H1 (cell line): ENCODE results near the gene MACROD2. TPM values are rescaled to one million over a fixed set of nuclear protein-coding genes. Genes with fewer than 3 reads are reported as not detected.

ENCODE experiments used
- CTCF ChIA-PET: fragments of 300-600 bp; sonication (Branson Sonifier 250); formaldehyde crosslinking; loops from one replicate; lab custom pipeline; 2021; ENCODE audit not compliant: partially characterized antibody; lab: Charles Lee
- POLR2A ChIA-PET: fragments of 300-600 bp; sonication (Branson Sonifier 250); formaldehyde crosslinking; loops from one replicate; lab custom pipeline; 2021; ENCODE audit warnings: inconsistent platforms; ENCODE audit not compliant: partially characterized antibody; lab: Charles Lee
- DNase-seq, 2 experiments: peaks; one replicate each; pipeline versions ENCODE4 v3.0.0 to v3.0.0-alpha.2; 2010 to 2022; ENCODE audit warnings: low spot score in 2 of 2, low read depth in 1 of 2, mixed read lengths in 1 of 2
- FAIRE-seq: peaks from 2 replicates; lab custom pipeline; 2011; peaks lifted over from hg19 to GRCh38; lab: Jason Lieb, UNC
- H2AFZ ChIP-seq: 2 replicates; pipeline ENCODE4 v1.8.1; 2012; ENCODE audit warnings: low read length, inconsistent platforms
- H2AK5ac ChIP-seq: 2 replicates; pipeline ENCODE4 v1.6.1; 2013; ENCODE audit warnings: low read depth, low read length
- H2BK120ac ChIP-seq: replicated peaks from 2 replicates; pipeline ENCODE3; 2013; ENCODE audit warnings: low read depth, low read length, inconsistent platforms
- H2BK12ac ChIP-seq: 2 replicates; pipeline ENCODE4 v1.6.1; 2013; ENCODE audit warnings: low read depth, low read length
- H2BK15ac ChIP-seq: 2 replicates; pipeline ENCODE4 v1.6.1; 2013; ENCODE audit warnings: low read length
- H2BK20ac ChIP-seq: 2 replicates; pipeline ENCODE4 v1.6.1; 2013; ENCODE audit warnings: low read length
- H2BK5ac ChIP-seq: 2 replicates; pipeline ENCODE4 v1.6.1; 2013; ENCODE audit warnings: low read depth, low read length
- H3K14ac ChIP-seq: 2 replicates; pipeline ENCODE4 v1.6.1; 2013; ENCODE audit warnings: inconsistent platforms; ENCODE audit not compliant: insufficient read length
- H3K18ac ChIP-seq: 2 replicates; pipeline ENCODE4 v1.6.1; 2013; ENCODE audit warnings: low read length; ENCODE audit errors: extremely low read depth
- H3K23ac ChIP-seq: 2 replicates; pipeline ENCODE4 v1.6.1; 2013; ENCODE audit warnings: inconsistent platforms; ENCODE audit not compliant: insufficient read length
- H3K23me2 ChIP-seq: 2 replicates; pipeline ENCODE4 v1.6.1; 2013; ENCODE audit warnings: low read depth, low read length
- H3K27ac ChIP-seq: 2 replicates; pipeline ENCODE4 v1.6.1; 2011; ENCODE audit warnings: low read depth, low read length, inconsistent platforms
- H3K27me3 ChIP-seq, 4 experiments: replicated peaks in 1 of 4; 1 replicate in 1 of 4; 2 replicates in 3 of 4; pipeline versions ENCODE4 v1.6.1 to v1.8.1; 2011 to 2013; ENCODE audit warnings: low read length in 3 of 4, mild to moderate bottlenecking in 3 of 4, inconsistent platforms in 2 of 4, mixed read lengths in 2 of 4, moderate library complexity in 1 of 4; ENCODE audit not compliant: control insufficient read depth in 3 of 4, insufficient read depth in 3 of 4; ENCODE audit errors: extremely low read depth in 1 of 4
- H3K36me3 ChIP-seq, 4 experiments: 2 replicates each; pipeline versions ENCODE4 v1.6.1 to v1.8.1; 2011 to 2013; ENCODE audit warnings: mild to moderate bottlenecking in 4 of 4, low read length in 3 of 4, moderate library complexity in 2 of 4, control low read depth in 1 of 4, inconsistent platforms in 1 of 4; ENCODE audit not compliant: insufficient read depth in 4 of 4, control insufficient read depth in 2 of 4
- H3K4ac ChIP-seq: replicated peaks from 2 replicates; pipeline ENCODE3; 2013; ENCODE audit warnings: low read length, low read depth, mixed read lengths, inconsistent platforms; ENCODE audit not compliant: insufficient read length
- H3K4me1 ChIP-seq, 4 experiments: replicated peaks in 1 of 4; 1 replicate in 1 of 4; 2 replicates in 3 of 4; pipeline versions ENCODE4 v1.6.1 to v1.8.1; 2011 to 2013; ENCODE audit warnings: low read length in 3 of 4, inconsistent platforms in 2 of 4, mixed read lengths in 1 of 4; ENCODE audit not compliant: insufficient read depth in 4 of 4, control insufficient read depth in 3 of 4
- H3K4me2 ChIP-seq, 2 experiments: 2 replicates each; pipeline versions ENCODE4 v1.6.1 to v1.8.1; 2011 to 2013; ENCODE audit warnings: low read depth in 2 of 2, low read length in 2 of 2, control low read depth in 1 of 2, inconsistent platforms in 1 of 2, mild to moderate bottlenecking in 1 of 2; ENCODE audit not compliant: insufficient read depth in 1 of 2
- H3K4me3 ChIP-seq, 4 experiments: fragments of 200-600, 300-600 bp in 1 of 4; sonication (generic), shearing (Covaris generic), sonication (Bioruptor Twin) in 1 of 4; 2 replicates each; pipeline versions ENCODE4 v1.5.1 to v1.8.1; 2011 to 2016; ENCODE audit warnings: low read length in 4 of 4, low read depth in 3 of 4, control low read depth in 2 of 4, inconsistent platforms in 2 of 4, mild to moderate bottlenecking in 2 of 4, mixed read lengths in 1 of 4, moderate library complexity in 1 of 4; ENCODE audit not compliant: insufficient read depth in 2 of 4; ENCODE audit errors: extremely low read depth in 1 of 4
- H3K56ac ChIP-seq: replicated peaks from 2 replicates; pipeline ENCODE3; 2013; ENCODE audit warnings: low read depth, mild to moderate bottlenecking, mixed read lengths, low read length, inconsistent platforms; ENCODE audit not compliant: insufficient read length
- H3K79me1 ChIP-seq: 2 replicates; pipeline ENCODE4 v1.6.1; 2013; ENCODE audit warnings: low read depth, low read length, control low read depth
- H3K79me2 ChIP-seq, 2 experiments: 2 replicates each; pipeline versions ENCODE4 v1.6.1 to v1.8.1; 2012 to 2013; ENCODE audit warnings: low read length in 2 of 2, mild to moderate bottlenecking in 2 of 2, inconsistent platforms in 1 of 2; ENCODE audit not compliant: insufficient read depth in 2 of 2, control insufficient read depth in 1 of 2
- H3K9ac ChIP-seq, 4 experiments: replicated peaks in 1 of 4; 1 replicate in 1 of 4; 2 replicates in 3 of 4; pipeline versions ENCODE4 v1.6.1 to v1.8.1; 2011 to 2013; ENCODE audit warnings: low read depth in 3 of 4, low read length in 3 of 4, control low read depth in 2 of 4, mild to moderate bottlenecking in 2 of 4, moderate library complexity in 2 of 4, inconsistent platforms in 1 of 4; ENCODE audit errors: extremely low read depth in 1 of 4
- H3K9me3 ChIP-seq, 2 experiments: 2 replicates each; pipeline versions ENCODE4 v1.6.1 to v1.8.1; 2012 to 2013; ENCODE audit warnings: mild to moderate bottlenecking in 2 of 2, moderate library complexity in 2 of 2, control low read depth in 1 of 2, inconsistent platforms in 1 of 2, low read depth in 1 of 2, low read length in 1 of 2, mixed read lengths in 1 of 2; ENCODE audit not compliant: insufficient read depth in 2 of 2
- H4K20me1 ChIP-seq, 2 experiments: replicated peaks in 1 of 2; 2 replicates each; pipeline versions ENCODE3 to v1.8.1; 2011 to 2013; ENCODE audit warnings: inconsistent platforms in 2 of 2, low read length in 2 of 2, mild to moderate bottlenecking in 1 of 2; ENCODE audit not compliant: insufficient read depth in 2 of 2, control insufficient read depth in 1 of 2
- H4K5ac ChIP-seq: 2 replicates; pipeline ENCODE4 v1.6.1; 2013; ENCODE audit warnings: low read length, low read depth, mixed read lengths, inconsistent platforms; ENCODE audit not compliant: insufficient read length
- H4K8ac ChIP-seq: 2 replicates; pipeline ENCODE4 v1.8.0; 2013; ENCODE audit warnings: mild to moderate bottlenecking, moderate library complexity, low read length, inconsistent platforms; ENCODE audit not compliant: insufficient read depth; ENCODE audit errors: extremely low read depth
- H4K91ac ChIP-seq: replicated peaks from 2 replicates; pipeline ENCODE3; 2013; ENCODE audit warnings: low read length, mixed read lengths, inconsistent platforms; ENCODE audit not compliant: insufficient read length
- CEBPB ChIP-seq: IDR thresholded peaks from 2 replicates; pipeline ENCODE4 v1.6.1; 2012; ENCODE audit warnings: low read depth, low read length
- CREB1 ChIP-seq: IDR thresholded peaks from 2 replicates; pipeline ENCODE4 v1.6.1; 2012; ENCODE audit warnings: inconsistent platforms
- POLR2A ChIP-seq, 2 experiments: IDR thresholded peaks; 1 replicate in 1 of 2; 2 replicates in 1 of 2; pipeline ENCODE4 v1.6.1; 2011; ENCODE audit warnings: low read depth in 2 of 2, low read length in 2 of 2, mild to moderate bottlenecking in 2 of 2; ENCODE audit errors: control extremely low read depth in 1 of 2
- RAD21 ChIP-seq, 2 experiments: IDR thresholded peaks in 1 of 2; conservative IDR thresholded peaks in 1 of 2; 2 replicates each; pipeline ENCODE4 v1.6.1; 2011; ENCODE audit warnings: low read depth in 2 of 2, low read length in 2 of 2, improper control_type of control experiment in 1 of 2, inconsistent platforms in 1 of 2, mild to moderate bottlenecking in 1 of 2, moderate library complexity in 1 of 2
- RXRA ChIP-seq: IDR thresholded peaks from 2 replicates; pipeline ENCODE4 v1.6.1; 2011; ENCODE audit warnings: low read depth, mild to moderate bottlenecking, low read length, moderate library complexity; ENCODE audit not compliant: insufficient read depth
- SIN3A ChIP-seq, 2 experiments: IDR thresholded peaks in 1 of 2; conservative IDR thresholded peaks in 1 of 2; 2 replicates each; pipeline ENCODE4 v1.6.1; 2011 to 2012; ENCODE audit warnings: low read length in 2 of 2, improper control_type of control experiment in 1 of 2, low read depth in 1 of 2, mild to moderate bottlenecking in 1 of 2
- SIX5 ChIP-seq: IDR thresholded peaks from 2 replicates; pipeline ENCODE4 v1.6.1; 2011; ENCODE audit warnings: mild to moderate bottlenecking, low read depth, low read length
- SUZ12 ChIP-seq: fragments of 200-600 bp; sonication (generic); IDR thresholded peaks from 2 replicates; pipeline ENCODE4 v1.6.1; 2012; ENCODE audit warnings: mild to moderate bottlenecking, inconsistent platforms, low read length, moderate library complexity, mixed read lengths
- polyA plus RNA-seq, 7 experiments: library from polyadenylated mRNA; depleted of rRNA in 3 of 7; stranded (reverse) in 5 of 7; unstranded in 2 of 7; fragments of >200 nt in 5 of 7; fragments of 200-250 nt in 2 of 7; gene quantifications; 1 replicate in 5 of 7; 2 replicates in 1 of 7; 4 replicates in 1 of 7; pipeline versions ENCODE4 v1.2.1 to v1.2.3, GENCODE V29; 2011 to 2013; ENCODE audit warnings: missing spikeins in 2 of 7, mixed read lengths in 2 of 7
- total RNA-seq: library from RNA; stranded (reverse); fragmentation: NEBNext Ultra II Directional; extraction: Animal tissue kit (Norgen Biotek cat#: 25700); gene quantifications from 2 replicates; pipeline ENCODE4 v1.2.1, GENCODE V29; 2021
- TF ChIP-seq, protein P1 (sequence below): IDR thresholded peaks from 2 replicates; pipeline ENCODE4 v1.6.1; 2012; ENCODE audit warnings: inconsistent platforms

MACROD2 gene
- total and polyA plus RNA-seq, 2 of the 8 experiments (the other 6 are each of a cell fraction or from before 2014, with no cell fraction given), result 0.70 to 3.9 TPM

DNA sequence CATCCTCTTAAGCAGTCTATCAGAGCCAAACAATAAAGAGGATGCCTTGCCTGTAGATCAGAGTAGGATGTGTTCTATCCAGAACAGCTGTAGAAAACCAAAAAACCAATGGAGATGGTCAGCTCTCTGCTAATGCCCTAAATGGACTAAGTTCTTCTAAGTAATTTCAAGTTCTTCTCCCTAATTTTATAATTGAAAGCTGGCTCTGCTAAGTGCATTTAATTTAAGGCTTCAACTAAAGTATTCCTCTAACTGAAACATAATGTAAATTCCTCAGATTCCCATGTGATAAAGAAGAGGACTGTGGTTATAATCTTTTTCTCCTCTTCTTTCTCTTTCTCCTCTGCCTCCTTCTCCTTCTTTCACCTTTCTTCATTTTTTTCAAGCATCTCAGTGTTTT lies 1868.4 kb downstream of the MACROD2 start:
- no peaks in the 10 kb centered on the region for H3K79me2 ChIP-seq
- CTCF ChIA-PET, result interaction anchor here (1.1 kb wide), 1 partner anchor 372 kb away, joined by 3 read pairs; no protein-coding TSS in a partner anchor
- H3K27ac ChIP-seq, result no peak overlapping the region

More for the DNA sequence above, 1868.4 kb downstream of the MACROD2 start:
- peaks cover 2 to 4% of the 10 kb centered on the region in 2 experiments; a peak in 1 of 4 replicates for H3K9me3 ChIP-seq
- no peaks in the 10 kb centered on the region for H3K23me2 ChIP-seq
- H2AK5ac ChIP-seq, result no peak overlapping the region
- no peak overlapping the region for H4K91ac ChIP-seq
- POLR2A ChIA-PET, result no interaction called here
- H2BK120ac ChIP-seq, result no peak overlapping the region
- H3K4me3 ChIP-seq, result no peak overlapping the region
- no peaks in the 10 kb centered on the region for H3K79me1 ChIP-seq
- H2BK20ac ChIP-seq, result no peak overlapping the region
- FAIRE-seq (no peak), DNase-seq (no peak)
- no peak overlapping the region for H3K18ac ChIP-seq
- H3K23ac ChIP-seq, result no peak overlapping the region
- no peak overlapping the region for H4K8ac ChIP-seq
- TF ChIP-seq CEBPB (no peak), SIX5 (no peak), RXRA (no peak), SIN3A (conservative IDR thresholded peaks at IDR 0.05 in 1 of 2, IDR thresholded peaks at IDR 0.05 in 1 of 2; ENCODE audit: low read depth in 1 of 2, low read length in 2 of 2) (no peak), SUZ12 (no peak), POLR2A (IDR thresholded peaks at IDR 0.05; ENCODE audit: control extremely low read depth in 1 of 2, low read depth in 2 of 2, low read length in 2 of 2) (no peak), CREB1 (no peak), RAD21 (IDR thresholded peaks at IDR 0.05 in 1 of 2, conservative IDR thresholded peaks at IDR 0.05 in 1 of 2; ENCODE audit: low read depth in 2 of 2, low read length in 2 of 2) (no peak)
- TF ChIP-seq, protein P1, sequence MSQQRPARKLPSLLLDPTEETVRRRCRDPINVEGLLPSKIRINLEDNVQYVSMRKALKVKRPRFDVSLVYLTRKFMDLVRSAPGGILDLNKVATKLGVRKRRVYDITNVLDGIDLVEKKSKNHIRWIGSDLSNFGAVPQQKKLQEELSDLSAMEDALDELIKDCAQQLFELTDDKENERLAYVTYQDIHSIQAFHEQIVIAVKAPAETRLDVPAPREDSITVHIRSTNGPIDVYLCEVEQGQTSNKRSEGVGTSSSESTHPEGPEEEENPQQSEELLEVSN, result no peak
- H4K5ac ChIP-seq, result no peak overlapping the region
- no peak overlapping the region for H2BK12ac ChIP-seq
- no peak overlapping the region for H2BK5ac ChIP-seq
- no peak overlapping the region for H3K4ac ChIP-seq
- H3K56ac ChIP-seq, result no peak overlapping the region
- no peak overlapping the region for H3K14ac ChIP-seq
- no peak overlapping the region for H2AFZ ChIP-seq
- H3K9ac ChIP-seq, result no peak overlapping the region
- no peak overlapping the region for H2BK15ac ChIP-seq
- H3K4me2 ChIP-seq, result no peak overlapping the region
- peaks cover 0 to 2% (median 0%) of the 10 kb centered on the region in 4 experiments; a peak in 1 of 7 replicates for H3K4me1 ChIP-seq
- H4K20me1 ChIP-seq, result no peaks in the 10 kb centered on the region
- H3K27me3 ChIP-seq, result no peaks in the 10 kb centered on the region
- no peaks in the 10 kb centered on the region for H3K36me3 ChIP-seq
